ENCODE measurements around the gene PIN1. TPM values are rescaled to one million over a fixed set of nuclear protein-coding genes. Genes with fewer than 3 reads are reported as not detected.

Gene PIN1
- polyA plus RNA-seq, 1 donor: 71.0 TPM

GRCh38 chr19:9885077-9885552 is 50.0 kb downstream of the PIN1 start:
- DNase-seq (ENCODE audit: low read depth): peak; percentile 66

DNA sequence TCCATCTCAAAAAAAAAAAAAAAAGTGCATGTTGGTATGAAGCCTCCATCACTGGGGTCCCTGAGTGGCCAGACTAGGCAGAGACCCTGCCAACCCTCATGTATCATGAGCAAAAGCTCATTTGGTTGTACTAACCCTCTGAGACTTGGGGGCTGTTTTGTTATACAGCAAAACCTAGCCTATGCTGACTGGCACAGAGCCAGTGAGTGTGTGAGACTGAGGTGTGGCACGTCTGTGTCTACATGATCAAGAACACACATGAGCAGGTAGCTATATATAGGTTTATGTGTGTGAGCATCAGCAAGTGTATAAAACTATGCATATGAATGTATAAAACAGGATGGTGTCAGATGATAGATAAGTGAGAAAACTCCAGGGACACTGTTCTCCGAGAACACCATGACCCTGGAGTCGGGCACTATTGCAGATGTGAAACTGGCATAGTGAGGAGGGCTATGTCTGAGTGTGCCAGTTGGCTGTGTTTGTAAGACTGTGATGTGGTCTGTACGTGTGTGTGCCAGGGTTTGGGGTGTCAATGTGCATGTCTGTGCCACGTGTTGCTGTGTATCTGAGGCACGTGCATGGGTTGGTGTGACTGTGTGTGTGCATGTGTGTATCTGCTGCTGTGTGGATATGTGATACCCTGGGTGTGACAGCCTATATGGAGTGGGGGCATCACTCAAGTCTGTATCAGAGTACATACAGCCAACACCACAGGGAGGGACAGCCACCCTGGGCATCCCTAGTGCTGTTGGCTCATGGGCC is 56.7 kb downstream of the PIN1 start:
- no peak for DNase-seq (ENCODE audit: low read depth)

Other genes with a start within 250 kb of the PIN1 start
- 30.2 TPM for gene ZNF561, start 214.1 kb upstream of the PIN1 start, polyA plus RNA-seq (ENCODE audit: insufficient read length)
- 16.2 TPM for gene ZNF562, start 160.2 kb upstream of the PIN1 start, polyA plus RNA-seq (ENCODE audit: insufficient read length)
- gene ZNF846, start 66.6 kb upstream of the PIN1 start, polyA plus RNA-seq (ENCODE audit: insufficient read length): 11.8 TPM
- 27.2 TPM for gene FBXL12, start 16.2 kb upstream of the PIN1 start, polyA plus RNA-seq (ENCODE audit: insufficient read length)
- gene UBL5, start 7.4 kb upstream of the PIN1 start, polyA plus RNA-seq (ENCODE audit: insufficient read length): 164 TPM
- gene OLFM2, start 101.2 kb downstream of the PIN1 start, polyA plus RNA-seq (ENCODE audit: insufficient read length): 29.8 TPM
- gene COL5A3, start 175.2 kb downstream of the PIN1 start, polyA plus RNA-seq (ENCODE audit: insufficient read length): 67.4 TPM
- gene RDH8, start 178.2 kb downstream of the PIN1 start, polyA plus RNA-seq (ENCODE audit: insufficient read length): not detected